ENCODE data around the gene CNTRL. TPM values are rescaled to one million over a fixed set of nuclear protein-coding genes. Genes with fewer than 3 reads are reported as not detected.
"Not testable (repeated sequence)": the region's sequence is repeated elsewhere in the genome, so short reads cannot be mapped to it uniquely, and the experiment has no call there.

The CNTRL gene
- polyA plus RNA-seq, 1 donor, result 43.6 TPM

GRCh38 chr9:121133104-121133816, 58.5 kb downstream of the CNTRL start:
- no peak for DNase-seq

GRCh38 chr9:121135642-121136041, 60.9 kb downstream of the CNTRL start:
- no peak for DNase-seq

- no peak for DNase-seq
These were observed 63.8 kb downstream of the CNTRL start for GRCh38 chr9:121138561-121138960.

- DNase-seq, result no peak
These were observed 64.2 kb downstream of the CNTRL start for GRCh38 chr9:121138973-121139372.

- DNase-seq, result no peak
These were observed 65.4 kb downstream of the CNTRL start for GRCh38 chr9:121140162-121140561.

GRCh38 chr9:121141306-121141705, 66.6 kb downstream of the CNTRL start:
- no peak for DNase-seq

- DNase-seq, result no peak
These were observed 67.0 kb downstream of the CNTRL start for GRCh38 chr9:121141706-121142105.

- DNase-seq, result no peak
These were observed 69.0 kb downstream of the CNTRL start for GRCh38 chr9:121143771-121144170.

GRCh38 chr9:121144482-121144881, 69.7 kb downstream of the CNTRL start:
- no peak for DNase-seq

- no peak for DNase-seq
These were observed 75.4 kb downstream of the CNTRL start for GRCh38 chr9:121150188-121150587.

GRCh38 chr9:121153642-121154041, 78.9 kb downstream of the CNTRL start:
- no peak for DNase-seq

GRCh38 chr9:121154782-121155181, 80.0 kb downstream of the CNTRL start:
- DNase-seq, result no peak

- no peak for DNase-seq
These were observed 81.5 kb downstream of the CNTRL start for GRCh38 chr9:121156263-121156731.

- DNase-seq, result no peak
These were observed 83.2 kb downstream of the CNTRL start for GRCh38 chr9:121157939-121158338.

- DNase-seq, result no peak
These were observed 85.3 kb downstream of the CNTRL start for GRCh38 chr9:121160025-121160424.

- DNase-seq, result no peak
These were observed 93.3 kb downstream of the CNTRL start for GRCh38 chr9:121168052-121168451.

GRCh38 chr9:121169094-121169601, 94.4 kb downstream of the CNTRL start:
- no peak for DNase-seq

- no peak for DNase-seq
These were observed 96.5 kb downstream of the CNTRL start for GRCh38 chr9:121171236-121171635.

- no peak for DNase-seq
These were observed 98.2 kb downstream of the CNTRL start for GRCh38 chr9:121172726-121173487.

GRCh38 chr9:121173501-121173900, 98.7 kb downstream of the CNTRL start:
- DNase-seq, result no peak

- no peak for DNase-seq
These were observed 104.1 kb downstream of the CNTRL start for GRCh38 chr9:121178676-121179372.

GRCh38 chr9:121179373-121179721, 104.6 kb downstream of the CNTRL start:
- not testable (repeated sequence) for DNase-seq
